ENCODE results near the gene ZBED1.

ZBED1 gene

DNA sequence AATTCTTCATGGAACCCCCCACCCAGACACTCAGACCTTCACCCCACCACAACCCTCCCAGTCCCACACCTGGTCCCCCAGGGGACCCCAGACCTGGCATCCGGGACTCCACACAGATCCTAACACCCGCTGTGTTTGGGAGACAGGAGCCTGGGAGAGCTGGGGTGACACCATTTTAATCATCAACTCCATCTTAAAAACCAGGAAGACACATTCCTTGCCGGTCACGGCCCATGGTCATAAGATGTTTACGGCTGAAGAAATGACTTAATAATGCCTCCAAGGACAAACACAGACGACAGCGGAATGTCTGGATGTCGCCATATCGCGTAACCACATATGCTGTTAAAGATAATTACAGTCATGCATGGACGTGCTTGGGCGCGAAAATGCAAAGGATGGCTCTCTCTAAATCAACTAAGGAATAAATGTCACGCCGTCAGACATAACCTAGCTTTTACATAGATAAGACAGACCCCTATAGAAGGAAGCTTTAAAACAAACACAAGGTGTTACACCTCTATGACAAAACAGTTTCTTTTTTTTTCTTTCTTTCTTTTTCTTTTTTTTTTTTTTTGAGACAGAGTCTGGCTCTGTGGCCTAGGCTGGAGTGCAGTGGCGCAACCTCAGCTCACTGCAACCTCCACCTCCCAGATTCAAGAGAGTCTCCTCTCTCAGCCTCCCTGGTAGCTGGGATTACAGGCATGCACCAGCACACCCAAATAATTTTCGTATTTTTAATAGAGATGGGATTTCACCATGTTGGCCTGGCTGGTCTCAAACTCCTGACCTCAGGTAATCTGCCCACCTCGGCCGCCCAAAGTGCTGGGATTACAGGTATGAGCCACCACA lies 2.1 kb upstream of the ZBED1 start:
- TF ChIP-seq, protein P1, sequence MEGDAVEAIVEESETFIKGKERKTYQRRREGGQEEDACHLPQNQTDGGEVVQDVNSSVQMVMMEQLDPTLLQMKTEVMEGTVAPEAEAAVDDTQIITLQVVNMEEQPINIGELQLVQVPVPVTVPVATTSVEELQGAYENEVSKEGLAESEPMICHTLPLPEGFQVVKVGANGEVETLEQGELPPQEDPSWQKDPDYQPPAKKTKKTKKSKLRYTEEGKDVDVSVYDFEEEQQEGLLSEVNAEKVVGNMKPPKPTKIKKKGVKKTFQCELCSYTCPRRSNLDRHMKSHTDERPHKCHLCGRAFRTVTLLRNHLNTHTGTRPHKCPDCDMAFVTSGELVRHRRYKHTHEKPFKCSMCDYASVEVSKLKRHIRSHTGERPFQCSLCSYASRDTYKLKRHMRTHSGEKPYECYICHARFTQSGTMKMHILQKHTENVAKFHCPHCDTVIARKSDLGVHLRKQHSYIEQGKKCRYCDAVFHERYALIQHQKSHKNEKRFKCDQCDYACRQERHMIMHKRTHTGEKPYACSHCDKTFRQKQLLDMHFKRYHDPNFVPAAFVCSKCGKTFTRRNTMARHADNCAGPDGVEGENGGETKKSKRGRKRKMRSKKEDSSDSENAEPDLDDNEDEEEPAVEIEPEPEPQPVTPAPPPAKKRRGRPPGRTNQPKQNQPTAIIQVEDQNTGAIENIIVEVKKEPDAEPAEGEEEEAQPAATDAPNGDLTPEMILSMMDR (IDR thresholded peaks at IDR 0.05): no peak
- no peak overlapping the region for H3K27ac ChIP-seq
- no peak overlapping the region for H3K4me3 ChIP-seq
- DNase-seq (ENCODE audit: low spot score): peak; percentile 47

DNA sequence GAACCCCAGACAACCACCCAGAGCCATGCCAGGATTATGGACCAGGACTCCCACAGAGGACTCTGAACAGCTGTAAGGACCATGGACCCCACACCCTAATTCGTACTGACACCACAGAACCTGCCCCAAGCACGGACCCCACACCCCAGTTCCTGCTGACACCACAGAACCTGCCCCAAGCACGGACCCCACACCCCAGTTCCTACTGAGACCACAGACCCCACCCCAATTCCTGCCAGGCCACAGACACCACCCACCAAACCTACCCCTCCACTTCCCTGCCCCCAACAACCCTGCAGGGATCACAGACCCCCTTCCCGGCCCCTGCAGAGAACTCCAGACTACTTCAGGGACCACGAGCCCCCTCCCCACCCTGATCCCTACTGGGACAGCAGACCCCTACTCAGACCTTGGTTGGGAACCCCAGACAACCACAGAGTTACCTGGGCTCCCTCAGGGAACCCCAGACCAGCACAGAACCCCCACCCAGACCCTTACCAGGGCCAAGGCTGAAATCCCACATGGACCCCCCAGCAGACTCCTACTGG lies 1.4 kb upstream of the ZBED1 start:
- DNase-seq (ENCODE audit: low spot score): peak; percentile 62
- Histone ChIP-seq H3K27ac (no peak overlapping the region), H3K4me3 (no peak overlapping the region)
- TF ChIP-seq, protein P1 (IDR thresholded peaks at IDR 0.05): no peak

DNA sequence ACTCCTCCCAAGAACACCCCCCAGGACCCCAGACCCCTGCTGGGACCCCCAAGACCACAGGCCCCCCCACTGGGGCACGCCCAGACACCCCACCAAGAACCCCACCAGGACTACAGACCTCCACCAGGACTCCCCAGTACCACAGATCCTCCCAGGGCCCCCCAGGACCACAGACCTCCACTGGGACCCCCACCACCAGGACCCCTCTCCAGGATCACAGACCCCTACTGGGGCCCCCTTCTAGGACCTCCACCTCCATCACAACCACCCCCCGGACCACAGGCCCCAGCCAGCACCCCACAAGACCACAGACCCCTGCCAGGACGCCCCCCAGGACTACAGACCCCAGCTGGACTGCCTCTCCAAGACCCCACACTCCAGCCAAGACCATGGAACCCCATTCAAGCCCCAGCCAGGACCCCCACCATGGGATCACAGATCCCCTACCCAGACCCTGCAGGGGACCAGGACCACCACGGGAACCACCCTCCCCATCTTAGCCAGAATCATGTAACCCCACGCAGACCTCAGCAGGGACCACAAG lies 855 bp upstream of the ZBED1 start:
- no peak overlapping the region for H3K27ac ChIP-seq
- no peak overlapping the region for H3K4me3 ChIP-seq
- peak; percentile 68 for DNase-seq (ENCODE audit: low spot score)
- TF ChIP-seq, protein P1 (IDR thresholded peaks at IDR 0.05): no peak

DNA sequence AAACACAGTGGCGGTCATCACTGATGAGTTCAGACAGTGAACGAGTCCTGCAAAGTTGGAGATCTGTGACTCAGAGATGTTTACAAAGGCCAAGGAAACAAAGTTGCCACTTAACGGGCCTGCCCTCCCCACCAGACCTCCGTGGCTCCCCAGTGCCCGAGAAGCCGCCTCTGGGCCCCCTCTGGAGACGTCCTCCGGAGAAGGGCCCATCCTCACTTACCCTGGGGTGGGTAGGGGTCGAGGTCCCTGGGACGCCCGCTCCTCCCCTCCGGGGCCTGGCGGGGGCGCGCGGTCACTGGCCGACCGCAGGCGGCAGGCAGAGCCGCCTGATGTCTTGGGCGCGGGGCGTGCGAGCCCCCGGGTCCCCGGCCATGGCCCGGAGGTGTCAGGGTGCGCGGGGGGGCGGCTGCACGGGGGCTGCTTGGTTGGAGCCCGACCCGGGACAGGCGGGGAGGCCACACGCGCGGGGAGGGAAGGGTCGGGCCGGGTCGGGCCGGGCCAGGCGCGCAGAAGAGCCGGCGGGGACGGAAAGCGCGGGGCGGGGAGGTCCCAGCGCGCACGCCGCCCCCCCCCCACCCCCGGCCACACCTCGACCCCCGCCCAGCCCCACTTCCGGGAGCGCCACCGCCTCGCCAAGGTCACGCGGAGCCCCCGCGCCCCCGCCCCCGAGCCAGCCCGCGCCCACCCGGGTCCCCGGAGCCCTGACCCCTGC lies 529 bp downstream of the ZBED1 start:
- peak overlapping the region; percentile 97 for H3K4me3 ChIP-seq
- DNase-seq (ENCODE audit: low spot score): peak; percentile 77
- TF ChIP-seq, protein P1 (IDR thresholded peaks at IDR 0.05): no peak
- peak overlapping the region; percentile 92 to 93 for H3K27ac ChIP-seq

DNA sequence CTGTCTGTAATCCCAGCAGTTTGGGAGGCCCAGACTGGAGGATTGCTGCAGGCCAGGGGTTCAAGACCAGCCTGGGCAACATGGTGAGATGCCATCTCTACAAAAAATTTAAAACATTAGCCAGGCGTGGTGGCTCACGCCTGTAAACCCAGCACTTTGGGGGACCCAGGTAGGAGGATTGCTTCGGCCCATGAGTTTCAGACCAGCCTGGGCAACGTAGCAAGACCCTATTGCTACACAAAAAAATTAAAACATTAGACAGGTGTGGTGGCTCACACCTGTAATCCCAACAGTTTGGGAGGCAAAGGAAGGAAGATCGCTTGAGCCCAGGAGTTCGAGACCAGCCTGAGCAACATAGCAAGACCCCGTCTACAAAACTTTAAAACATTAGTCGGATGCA lies 1.3 kb downstream of the ZBED1 start:
- H3K27ac ChIP-seq: peak overlapping the region; percentile 92 to 93
- H3K4me3 ChIP-seq: peak overlapping the region; percentile 97
- TF ChIP-seq, protein P1 (IDR thresholded peaks at IDR 0.05): no peak
- peak; percentile 46 for DNase-seq (ENCODE audit: low spot score)

DNA sequence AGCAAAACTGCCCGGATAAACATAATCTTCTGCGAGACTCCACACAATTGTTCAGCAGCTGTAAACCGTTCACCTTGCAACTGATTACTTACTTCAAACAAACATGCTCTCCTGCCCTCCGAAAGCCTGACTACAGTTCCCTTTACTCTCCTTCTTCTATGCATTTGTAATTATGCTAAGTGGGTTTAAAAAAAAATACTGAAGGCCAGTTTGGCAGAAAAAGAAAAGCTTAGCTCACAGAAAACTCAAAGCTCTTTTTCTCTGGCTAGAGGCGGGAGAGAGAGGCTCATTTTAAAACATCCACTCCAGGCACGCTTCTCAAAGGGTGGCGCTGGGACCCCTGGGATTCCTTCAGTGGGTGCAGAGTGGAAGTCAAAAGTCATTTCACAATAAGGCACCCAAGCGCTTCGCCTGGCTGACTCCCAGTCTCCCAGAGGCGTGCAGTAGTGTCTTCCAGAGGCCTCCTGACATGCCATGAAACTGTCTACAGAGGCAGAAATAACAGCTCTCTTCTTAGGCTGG lies 1.9 kb downstream of the ZBED1 start:
- H3K4me3 ChIP-seq: peak overlapping the region; percentile 97
- no peak for DNase-seq (ENCODE audit: low spot score)
- TF ChIP-seq, protein P1 (IDR thresholded peaks at IDR 0.05): no peak
- peak overlapping the region; percentile 92 to 93 for H3K27ac ChIP-seq
